ENCODE measurements around the gene RTBDN.

The RTBDN gene

GRCh38 chr19:12834566-12834943 is at the start of gene RTBDN:
Gene RTBDN, minus strand, starts transcription at chr19:12834579. Its CDS starts 4,600 bp downstream, at chr19:12829979.
- ATAC-seq (replicated peaks): no peak
- peak within 1 kb of the TSS; percentile 87 for H3K27ac Mint-ChIP-seq
- peaks cover 0 to 2% of the 10 kb centered on the region in 2 donors for H3K9me3 Mint-ChIP-seq

GRCh38 chr19:12882589-12882988 is 48.2 kb upstream of the RTBDN start:
- DNase-seq (no peak), ATAC-seq (replicated peaks) (no peak)
- Mint-ChIP-seq H3K36me3 (peaks cover 4 to 12% of the 10 kb centered on the region in 2 donors), H3K27ac (peak overlapping the region; percentile 62), H3K4me1 (peaks cover 28 to 40% of the 10 kb centered on the region in 2 donors), H3K27me3 (no peaks in the 10 kb centered on the region), H3K4me3 (peak overlapping the region; percentile 84 to 87), H3K9me3 (no peaks in the 10 kb centered on the region)

More at GRCh38 chr19:12834566-12834943, at the start of gene RTBDN:
- peak within 1 kb of the TSS; percentile 67 to 73 for H3K4me3 Mint-ChIP-seq
- H3K36me3 Mint-ChIP-seq: peaks cover 0 to 3% of the 10 kb centered on the region in 2 donors
- peaks cover 78 to 95% of the 10 kb centered on the region in 2 donors for H3K27me3 Mint-ChIP-seq
- DNase-seq: no peak
- peaks cover 32 to 65% of the 10 kb centered on the region in 2 donors for H3K4me1 Mint-ChIP-seq

GRCh38 chr19:12881172-12881808 is 46.9 kb upstream of the RTBDN start, which contains the start of gene DNASE2:
Gene DNASE2, minus strand, starts transcription at chr19:12881449. Its CDS starts 74 bp downstream, at chr19:12881375.
- peak within 1 kb of the TSS; percentile 84 to 87 for H3K4me3 Mint-ChIP-seq
- H3K9me3 Mint-ChIP-seq: no peaks in the 10 kb centered on the region
- H3K4me1 Mint-ChIP-seq: peaks cover 24 to 40% of the 10 kb centered on the region in 2 donors
- ATAC-seq (replicated peaks) (peak; percentile 84 to 85), DNase-seq (peak; percentile 91)
- peak within 1 kb of the TSS; percentile 93 for H3K27ac Mint-ChIP-seq
- H3K27me3 Mint-ChIP-seq: no peaks in the 10 kb centered on the region
- peaks cover 4 to 12% of the 10 kb centered on the region in 2 donors for H3K36me3 Mint-ChIP-seq

- DNase-seq (peak; percentile 26), ATAC-seq (replicated peaks) (peak; percentile 21 to 26)
- peaks cover 4 to 12% of the 10 kb centered on the region in 2 donors for H3K36me3 Mint-ChIP-seq
- peak overlapping the region; percentile 93 for H3K27ac Mint-ChIP-seq
- peak overlapping the region; percentile 84 to 87 for H3K4me3 Mint-ChIP-seq
- H3K9me3 Mint-ChIP-seq: no peaks in the 10 kb centered on the region
- peaks cover 23 to 40% of the 10 kb centered on the region in 2 donors for H3K4me1 Mint-ChIP-seq
- H3K27me3 Mint-ChIP-seq: no peaks in the 10 kb centered on the region
These were observed 46.3 kb upstream of the RTBDN start for GRCh38 chr19:12880551-12881171.

- Mint-ChIP-seq H3K36me3 (peaks cover 22 to 35% of the 10 kb centered on the region in 2 donors), H3K4me1 (peaks cover 1 to 10% of the 10 kb centered on the region in 2 donors), H3K4me3 (no peak overlapping the region), H3K9me3 (peaks cover 8 to 9% of the 10 kb centered on the region in 2 donors), H3K27ac (no peak overlapping the region), H3K27me3 (no peaks in the 10 kb centered on the region)
- ATAC-seq (replicated peaks): no peak
- DNase-seq: no peak
These were observed 40.7 kb upstream of the RTBDN start for GRCh38 chr19:12875086-12875485.

- Mint-ChIP-seq H3K9me3 (peaks cover 8 to 9% of the 10 kb centered on the region in 2 donors), H3K27ac (no peak overlapping the region), H3K27me3 (no peaks in the 10 kb centered on the region), H3K4me3 (peak overlapping the region in 1 of 2 donors; percentile 8), H3K36me3 (peaks cover 24 to 35% of the 10 kb centered on the region in 2 donors), H3K4me1 (peaks cover 0 to 8% of the 10 kb centered on the region in 2 donors)
- no peak for ATAC-seq (replicated peaks)
- DNase-seq: no peak
These were observed 39.7 kb upstream of the RTBDN start for GRCh38 chr19:12873891-12874745.

GRCh38 chr19:12872941-12873890 is 38.8 kb upstream of the RTBDN start:
- H3K4me1 Mint-ChIP-seq: peaks cover 2 to 10% of the 10 kb centered on the region in 2 donors
- H3K9me3 Mint-ChIP-seq: peaks cover 8 to 9% of the 10 kb centered on the region in 2 donors
- no peaks in the 10 kb centered on the region for H3K27me3 Mint-ChIP-seq
- H3K36me3 Mint-ChIP-seq: peaks cover 22 to 27% of the 10 kb centered on the region in 2 donors
- no peak overlapping the region for H3K27ac Mint-ChIP-seq
- H3K4me3 Mint-ChIP-seq: peak overlapping the region; percentile 25 to 46
- ATAC-seq (replicated peaks): peak; percentile 76 to 78
- DNase-seq: no peak

GRCh38 chr19:12872255-12872654 is 37.9 kb upstream of the RTBDN start:
- Mint-ChIP-seq H3K27me3 (no peaks in the 10 kb centered on the region), H3K9me3 (peaks cover 8 to 9% of the 10 kb centered on the region in 2 donors), H3K4me3 (no peak overlapping the region), H3K4me1 (peaks cover 2 to 13% of the 10 kb centered on the region in 2 donors), H3K36me3 (peaks cover 20 to 26% of the 10 kb centered on the region in 2 donors), H3K27ac (no peak overlapping the region)
- no peak for ATAC-seq (replicated peaks)
- no peak for DNase-seq

GRCh38 chr19:12871681-12872080 is 37.3 kb upstream of the RTBDN start:
- Mint-ChIP-seq H3K27ac (no peak overlapping the region), H3K36me3 (peaks cover 20 to 26% of the 10 kb centered on the region in 2 donors), H3K27me3 (peaks cover 0 to under 1% of the 10 kb centered on the region in 2 donors), H3K9me3 (peaks cover 8 to 9% of the 10 kb centered on the region in 2 donors), H3K4me1 (peaks cover 6 to 18% of the 10 kb centered on the region in 2 donors), H3K4me3 (no peak overlapping the region)
- ATAC-seq (replicated peaks): no peak
- DNase-seq: no peak

GRCh38 chr19:12868540-12869112 is 34.2 kb upstream of the RTBDN start:
- H3K27me3 Mint-ChIP-seq: peaks cover 6% of the 10 kb centered on the region in 2 donors
- DNase-seq (no peak), ATAC-seq (replicated peaks) (no peak)
- H3K9me3 Mint-ChIP-seq: peaks cover 7 to 9% of the 10 kb centered on the region in 2 donors
- H3K36me3 Mint-ChIP-seq: peaks cover 12 to 16% of the 10 kb centered on the region in 2 donors
- H3K4me3 Mint-ChIP-seq: no peak overlapping the region
- no peak overlapping the region for H3K27ac Mint-ChIP-seq
- peaks cover 11 to 22% of the 10 kb centered on the region in 2 donors for H3K4me1 Mint-ChIP-seq

- peaks cover 5 to 7% of the 10 kb centered on the region in 2 donors for H3K36me3 Mint-ChIP-seq
- peak; percentile 65 for DNase-seq
- peak overlapping the region; percentile 84 for H3K27ac Mint-ChIP-seq
- ATAC-seq (replicated peaks): peak; percentile 85 to 86
- peaks cover 6% of the 10 kb centered on the region in 2 donors for H3K27me3 Mint-ChIP-seq
- peak overlapping the region; percentile 83 to 87 for H3K4me3 Mint-ChIP-seq
- H3K4me1 Mint-ChIP-seq: peaks cover 11 to 21% of the 10 kb centered on the region in 2 donors
- peaks cover 4 to 5% of the 10 kb centered on the region in 2 donors for H3K9me3 Mint-ChIP-seq
These were observed 33.0 kb upstream of the RTBDN start for GRCh38 chr19:12867120-12868099.
